GM23338 (cell line): ENCODE results near the gene VHLL.

Source experiments
- CREB1 ChIP-seq: fragments of 250-450 bp; sonication (Bioruptor Pico); IDR thresholded peaks from 2 replicates; pipeline ENCODE4 v1.5.0; 2020; ENCODE audit warnings: low read depth, mild to moderate bottlenecking, moderate library complexity
- CTCF ChIP-seq, 2 experiments: fragments of 200-600 bp in 1 of 2; sonication (generic) in 1 of 2; conservative IDR thresholded peaks; 2 replicates each; pipeline versions ENCODE4 v1.5.1 to v1.6.1; 2016 to 2017; ENCODE audit warnings: antibody characterized with exemption in 2 of 2, low read depth in 2 of 2, mild to moderate bottlenecking in 2 of 2, moderate library complexity in 1 of 2
- ETS1 ChIP-seq: IDR thresholded peaks from 2 replicates; pipeline ENCODE4 v1.6.1; 2016; ENCODE audit warnings: antibody characterized with exemption
- EZH2 ChIP-seq: fragments of 200-600 bp; sonication (generic); IDR thresholded peaks from one replicate; pipeline ENCODE4 v1.8.0; 2017; ENCODE audit warnings: antibody characterized with exemption, mild to moderate bottlenecking, low read depth; ENCODE audit not compliant: unreplicated experiment
- EZH2phosphoT487 ChIP-seq: fragments of 200-600 bp; sonication (generic); IDR thresholded peaks from one replicate; pipeline ENCODE4 v1.8.1; 2018; ENCODE audit warnings: antibody characterized with exemption; ENCODE audit not compliant: unreplicated experiment
- JUNB ChIP-seq: IDR thresholded peaks from one replicate; pipeline ENCODE4 v1.6.1; 2016; ENCODE audit warnings: antibody characterized with exemption; ENCODE audit not compliant: unreplicated experiment
- POLR2AphosphoS5 ChIP-seq: IDR thresholded peaks from 2 replicates; pipeline ENCODE4 v1.6.1; 2016; ENCODE audit warnings: antibody characterized with exemption, low read depth
- REST ChIP-seq: IDR thresholded peaks from one replicate; pipeline ENCODE4 v1.6.1; 2018; ENCODE audit warnings: antibody characterized with exemption; ENCODE audit not compliant: unreplicated experiment
- ZNF331 ChIP-seq: fragments of 250-450 bp; sonication (Bioruptor Pico); IDR thresholded peaks from 2 replicates; pipeline ENCODE4 v1.5.0; 2020; ENCODE audit warnings: low read depth, mild to moderate bottlenecking, moderate library complexity

- TF ChIP-seq CREB1 (CRISPR knock-in tag) (no peak), POLR2AphosphoS5 (no peak), CTCF (conservative IDR thresholded peaks at IDR 0.05; ENCODE audit: low read depth in 2 of 2) (no peak), REST (no peak), ZNF331 (CRISPR knock-in tag) (no peak), EZH2 (no peak), JUNB (no peak), EZH2phosphoT487 (no peak), ETS1 (no peak)
These were observed 48.2 kb upstream of the VHLL start for GRCh38 chr1:156347331-156347730.
